ENCODE results near the gene GNB5. TPM values are rescaled to one million over a fixed set of nuclear protein-coding genes. Genes with fewer than 3 reads are reported as not detected.

Gene GNB5
- polyA plus RNA-seq, 1 donor from 2014 or later = 89.6 TPM

- Histone ChIP-seq H3K9ac (ENCODE audit: low read length) (no peak overlapping the region), H4K20me1 (ENCODE audit: insufficient read depth) (no peaks in the 10 kb centered on the region), H3K27ac (ENCODE audit: low read length) (no peak overlapping the region), H3F3A (ENCODE audit: insufficient read depth, low read length, poor library complexity, severe bottlenecking) (no peaks in the 10 kb centered on the region), H2AFZ (ENCODE audit: low read depth, low read length) (no peak overlapping the region), H3K36me3 (ENCODE audit: insufficient read depth, low read length) (peaks cover 11% of the 10 kb centered on the region), H3K79me2 (replicated peaks; ENCODE audit: insufficient read depth, low read length) (no peaks in the 10 kb centered on the region), H3K9me2 (ENCODE audit: insufficient read depth, low read length) (no peaks in the 10 kb centered on the region), H3K27me3 (ENCODE audit: insufficient read depth, low read depth, low read length) (no peaks in the 10 kb centered on the region), H3K4me3 (ENCODE audit: low read length) (no peak overlapping the region), H3K4me2 (ENCODE audit: low read length) (no peak overlapping the region), H3K9me3 (ENCODE audit: low read length) (no peaks in the 10 kb centered on the region)
- TF ChIP-seq TAF1 (IDR thresholded peaks at IDR 0.05; ENCODE audit: low read depth) = no peak
- no peak for TF ChIP-seq SMC3 (conservative IDR thresholded peaks at IDR 0.05; ENCODE audit: poor library complexity)
- TF ChIP-seq RAD21 (conservative IDR thresholded peaks at IDR 0.05) = no peak
- no peak for TF ChIP-seq EZH2 (IDR thresholded peaks at IDR 0.05; ENCODE audit: borderline replicate concordance, insufficient read depth, low read length, poor library complexity, severe bottlenecking)
Observed at GRCh38 chr15:52134502-52135144, 56.6 kb downstream of the GNB5 start.

DNA sequence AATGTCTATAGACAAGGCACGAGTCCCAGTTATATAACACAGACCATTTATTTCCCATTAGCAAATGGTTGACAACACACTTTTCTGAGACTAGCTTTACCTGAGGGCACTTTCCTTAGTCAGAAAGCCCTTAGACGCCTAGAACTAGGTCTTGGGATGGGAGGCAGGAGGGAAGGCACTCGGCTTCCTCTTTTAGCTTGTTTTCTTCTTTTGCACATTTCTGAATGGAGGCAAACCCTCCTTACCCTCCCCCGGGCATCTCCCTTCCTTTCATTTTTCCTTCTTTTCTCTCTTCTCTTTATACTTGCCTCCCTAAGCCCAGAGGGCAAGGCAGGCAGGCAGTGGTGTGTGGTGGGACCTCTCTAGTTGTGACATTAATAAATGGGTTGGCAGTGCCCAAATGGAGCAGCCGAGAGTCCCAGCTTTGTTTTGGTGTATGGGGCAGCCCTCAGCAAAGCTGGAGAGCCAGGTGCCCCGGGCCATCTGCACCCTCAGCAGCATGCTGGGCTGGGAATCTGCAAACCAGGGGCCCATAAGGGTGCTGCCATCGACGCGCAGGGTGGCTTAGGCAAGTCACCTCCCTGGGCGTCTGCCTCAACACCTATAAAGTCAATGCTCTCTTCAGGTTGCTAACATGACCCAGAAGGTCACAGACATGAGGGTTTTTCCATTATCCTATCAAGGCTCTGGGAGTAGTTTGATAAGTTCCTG lies 57.5 kb downstream of the GNB5 start:
- Histone ChIP-seq H4K20me1 (ENCODE audit: insufficient read depth) (no peaks in the 10 kb centered on the region), H3K36me3 (ENCODE audit: insufficient read depth, low read length) (peaks cover 14% of the 10 kb centered on the region), H3K4me2 (ENCODE audit: low read length) (no peak overlapping the region), H3K9ac (ENCODE audit: low read length) (no peak overlapping the region), H3F3A (ENCODE audit: insufficient read depth, low read length, poor library complexity, severe bottlenecking) (no peaks in the 10 kb centered on the region), H3K9me3 (ENCODE audit: low read length) (no peaks in the 10 kb centered on the region), H3K27ac (ENCODE audit: low read length) (no peak overlapping the region), H3K27me3 (ENCODE audit: insufficient read depth, low read depth, low read length) (no peaks in the 10 kb centered on the region), H3K79me2 (replicated peaks; ENCODE audit: insufficient read depth, low read length) (no peaks in the 10 kb centered on the region), H3K9me2 (ENCODE audit: insufficient read depth, low read length) (no peaks in the 10 kb centered on the region), H3K4me3 (ENCODE audit: low read length) (no peak overlapping the region), H2AFZ (ENCODE audit: low read depth, low read length) (no peak overlapping the region)
- no peak for TF ChIP-seq MXI1 (conservative IDR thresholded peaks at IDR 0.05; ENCODE audit: poor library complexity, severe bottlenecking)
- no peak for TF ChIP-seq POLR2AphosphoS5 (IDR thresholded peaks at IDR 0.05)
- no peak for TF ChIP-seq EZH2 (IDR thresholded peaks at IDR 0.05; ENCODE audit: borderline replicate concordance, insufficient read depth, low read length, poor library complexity, severe bottlenecking)
- TF ChIP-seq EP300 (conservative IDR thresholded peaks at IDR 0.05; ENCODE audit: poor library complexity, severe bottlenecking) = no peak
- TF ChIP-seq SMC3 (conservative IDR thresholded peaks at IDR 0.05; ENCODE audit: poor library complexity) = no peak
- TF ChIP-seq, protein P1, sequence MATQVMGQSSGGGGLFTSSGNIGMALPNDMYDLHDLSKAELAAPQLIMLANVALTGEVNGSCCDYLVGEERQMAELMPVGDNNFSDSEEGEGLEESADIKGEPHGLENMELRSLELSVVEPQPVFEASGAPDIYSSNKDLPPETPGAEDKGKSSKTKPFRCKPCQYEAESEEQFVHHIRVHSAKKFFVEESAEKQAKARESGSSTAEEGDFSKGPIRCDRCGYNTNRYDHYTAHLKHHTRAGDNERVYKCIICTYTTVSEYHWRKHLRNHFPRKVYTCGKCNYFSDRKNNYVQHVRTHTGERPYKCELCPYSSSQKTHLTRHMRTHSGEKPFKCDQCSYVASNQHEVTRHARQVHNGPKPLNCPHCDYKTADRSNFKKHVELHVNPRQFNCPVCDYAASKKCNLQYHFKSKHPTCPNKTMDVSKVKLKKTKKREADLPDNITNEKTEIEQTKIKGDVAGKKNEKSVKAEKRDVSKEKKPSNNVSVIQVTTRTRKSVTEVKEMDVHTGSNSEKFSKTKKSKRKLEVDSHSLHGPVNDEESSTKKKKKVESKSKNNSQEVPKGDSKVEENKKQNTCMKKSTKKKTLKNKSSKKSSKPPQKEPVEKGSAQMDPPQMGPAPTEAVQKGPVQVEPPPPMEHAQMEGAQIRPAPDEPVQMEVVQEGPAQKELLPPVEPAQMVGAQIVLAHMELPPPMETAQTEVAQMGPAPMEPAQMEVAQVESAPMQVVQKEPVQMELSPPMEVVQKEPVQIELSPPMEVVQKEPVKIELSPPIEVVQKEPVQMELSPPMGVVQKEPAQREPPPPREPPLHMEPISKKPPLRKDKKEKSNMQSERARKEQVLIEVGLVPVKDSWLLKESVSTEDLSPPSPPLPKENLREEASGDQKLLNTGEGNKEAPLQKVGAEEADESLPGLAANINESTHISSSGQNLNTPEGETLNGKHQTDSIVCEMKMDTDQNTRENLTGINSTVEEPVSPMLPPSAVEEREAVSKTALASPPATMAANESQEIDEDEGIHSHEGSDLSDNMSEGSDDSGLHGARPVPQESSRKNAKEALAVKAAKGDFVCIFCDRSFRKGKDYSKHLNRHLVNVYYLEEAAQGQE (IDR thresholded peaks at IDR 0.05; ENCODE audit: borderline replicate concordance) = no peak
- TF ChIP-seq RAD21 (conservative IDR thresholded peaks at IDR 0.05) = no peak
- TF ChIP-seq, protein P2, sequence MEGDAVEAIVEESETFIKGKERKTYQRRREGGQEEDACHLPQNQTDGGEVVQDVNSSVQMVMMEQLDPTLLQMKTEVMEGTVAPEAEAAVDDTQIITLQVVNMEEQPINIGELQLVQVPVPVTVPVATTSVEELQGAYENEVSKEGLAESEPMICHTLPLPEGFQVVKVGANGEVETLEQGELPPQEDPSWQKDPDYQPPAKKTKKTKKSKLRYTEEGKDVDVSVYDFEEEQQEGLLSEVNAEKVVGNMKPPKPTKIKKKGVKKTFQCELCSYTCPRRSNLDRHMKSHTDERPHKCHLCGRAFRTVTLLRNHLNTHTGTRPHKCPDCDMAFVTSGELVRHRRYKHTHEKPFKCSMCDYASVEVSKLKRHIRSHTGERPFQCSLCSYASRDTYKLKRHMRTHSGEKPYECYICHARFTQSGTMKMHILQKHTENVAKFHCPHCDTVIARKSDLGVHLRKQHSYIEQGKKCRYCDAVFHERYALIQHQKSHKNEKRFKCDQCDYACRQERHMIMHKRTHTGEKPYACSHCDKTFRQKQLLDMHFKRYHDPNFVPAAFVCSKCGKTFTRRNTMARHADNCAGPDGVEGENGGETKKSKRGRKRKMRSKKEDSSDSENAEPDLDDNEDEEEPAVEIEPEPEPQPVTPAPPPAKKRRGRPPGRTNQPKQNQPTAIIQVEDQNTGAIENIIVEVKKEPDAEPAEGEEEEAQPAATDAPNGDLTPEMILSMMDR (IDR thresholded peaks at IDR 0.05; ENCODE audit: poor library complexity, severe bottlenecking) = no peak
- TF ChIP-seq TAF1 (IDR thresholded peaks at IDR 0.05; ENCODE audit: low read depth) = no peak

Measured in neural cell (in vitro differentiated cells).